OCI-LY1 (cell line): Measurements from ENCODE around the gene ACY1.

Experiments used
- H2AFZ ChIP-seq: fragments of 200-600 bp; sonication (generic), shearing (Covaris generic); 2 replicates; pipeline ENCODE4 v1.6.0; 2014; ENCODE audit warnings: antibody characterized with exemption, mild to moderate bottlenecking, low read length
- H3F3A ChIP-seq: fragments of 200-600 bp; sonication (generic), shearing (Covaris generic); 2 replicates; pipeline ENCODE4 v1.6.0; 2014; ENCODE audit warnings: mild to moderate bottlenecking, antibody characterized with exemption, low read length, moderate library complexity; ENCODE audit not compliant: insufficient read depth
- H3K27ac ChIP-seq: fragments of 200-600 bp; sonication (generic); 2 replicates; pipeline ENCODE4 v1.5.1; 2014; ENCODE audit warnings: low read length, mixed run types, mild to moderate bottlenecking, low read depth; ENCODE audit not compliant: poor library complexity, severe bottlenecking
- H3K27me3 ChIP-seq: fragments of 200-600 bp; sonication (generic); 2 replicates; pipeline ENCODE4 v1.6.0; 2014; ENCODE audit warnings: antibody characterized with exemption, mild to moderate bottlenecking, low read length, moderate library complexity; ENCODE audit not compliant: insufficient read depth
- H3K36me3 ChIP-seq: fragments of 200-600 bp; sonication (generic); 2 replicates; pipeline ENCODE4 v1.6.1; 2014; ENCODE audit warnings: mild to moderate bottlenecking, antibody characterized with exemption, low read length, moderate library complexity, mixed read lengths; ENCODE audit not compliant: insufficient read depth
- H3K4me1 ChIP-seq: fragments of 200-600 bp; sonication (generic); 2 replicates; pipeline ENCODE4 v1.5.1; 2014; ENCODE audit warnings: mild to moderate bottlenecking, low read length, moderate library complexity; ENCODE audit not compliant: insufficient read depth, severe bottlenecking
- H3K4me2 ChIP-seq: fragments of 200-600 bp; sonication (generic), shearing (Covaris generic); 2 replicates; pipeline ENCODE4 v1.6.1; 2014; ENCODE audit warnings: low read length
- H3K4me3 ChIP-seq: fragments of 200-600 bp; sonication (generic); 2 replicates; pipeline ENCODE4 v1.5.1; 2014; ENCODE audit warnings: low read length, low read depth, mild to moderate bottlenecking, mixed read lengths; ENCODE audit not compliant: poor library complexity, severe bottlenecking
- H3K79me2 ChIP-seq: fragments of 200-600 bp; shearing (Covaris generic); 2 replicates; pipeline ENCODE4 v1.6.1; 2016; ENCODE audit warnings: mixed run types, low read length, mixed read lengths; ENCODE audit not compliant: insufficient read depth
- H3K9ac ChIP-seq: fragments of 200-600 bp; sonication (generic), shearing (Covaris generic); 2 replicates; pipeline ENCODE4 v1.6.1; 2014; ENCODE audit warnings: mild to moderate bottlenecking, low read length, mixed read lengths
- H3K9me2 ChIP-seq: fragments of 200-600 bp; sonication (generic), shearing (Covaris generic); 2 replicates; pipeline ENCODE4 v1.6.1; 2014; ENCODE audit warnings: low read depth, mild to moderate bottlenecking, low read length, mixed read lengths
- H3K9me3 ChIP-seq: fragments of 200-600 bp; shearing (Covaris generic); 2 replicates; pipeline ENCODE4 v1.6.1; 2014; ENCODE audit warnings: low read length, mixed read lengths
- H4K20me1 ChIP-seq: fragments of 200-600 bp; sonication (generic), shearing (Covaris generic); 2 replicates; pipeline ENCODE4 v1.6.0; 2016; ENCODE audit warnings: mild to moderate bottlenecking, low read length; ENCODE audit not compliant: insufficient read depth
- CTCF ChIP-seq: fragments of 200-600 bp; sonication (generic), shearing (Covaris generic); IDR thresholded peaks from 2 replicates; pipeline ENCODE4 v1.5.1; 2017; ENCODE audit warnings: mild to moderate bottlenecking, antibody characterized with exemption, low read length, moderate library complexity, mixed read lengths
- EZH2 ChIP-seq: fragments of 200-600 bp; sonication (generic), shearing (Covaris generic); IDR thresholded peaks from 2 replicates; pipeline ENCODE4 v1.8.0; 2017; ENCODE audit warnings: borderline replicate concordance, mixed run types, mild to moderate bottlenecking, antibody characterized with exemption, low read length, moderate library complexity, mixed read lengths

Gene ACY1

GRCh38 chr3:51983578-51984268 is 388 bp downstream of the ACY1 start:
- Histone ChIP-seq H4K20me1 (no peaks in the 10 kb centered on the region), H3F3A (no peaks in the 10 kb centered on the region), H3K36me3 (peaks cover 4% of the 10 kb centered on the region; the same call in 1 of the 2 replicates), H3K4me1 (peaks cover 20% of the 10 kb centered on the region), H3K9me2 (no peaks in the 10 kb centered on the region), H3K9ac (peak overlapping the region; percentile 72), H3K4me3 (peak overlapping the region; percentile 68), H2AFZ (no peak overlapping the region), H3K79me2 (no peaks in the 10 kb centered on the region), H3K27me3 (no peaks in the 10 kb centered on the region), H3K4me2 (peak overlapping the region; percentile 87), H3K27ac (peak overlapping the region; percentile 43), H3K9me3 (no peaks in the 10 kb centered on the region)
- no peak for TF ChIP-seq CTCF
- TF ChIP-seq EZH2 = no peak

- Histone ChIP-seq H3K4me3 (no peak overlapping the region), H3K4me2 (no peak overlapping the region), H3K9me3 (no peaks in the 10 kb centered on the region), H3K9me2 (no peaks in the 10 kb centered on the region), H3K27me3 (no peaks in the 10 kb centered on the region), H3F3A (no peaks in the 10 kb centered on the region), H4K20me1 (no peaks in the 10 kb centered on the region), H3K9ac (no peak overlapping the region), H3K79me2 (no peaks in the 10 kb centered on the region), H3K27ac (peak overlapping the region; percentile 36), H2AFZ (no peak overlapping the region), H3K36me3 (peaks cover 4% of the 10 kb centered on the region; the same call in 1 of the 2 replicates), H3K4me1 (peaks cover 20% of the 10 kb centered on the region)
- no peak for TF ChIP-seq CTCF
- TF ChIP-seq EZH2 = no peak
These were observed 923 bp downstream of the ACY1 start for GRCh38 chr3:51984269-51984647.

- Histone ChIP-seq H3K4me3 (no peak overlapping the region), H3K79me2 (no peaks in the 10 kb centered on the region), H3K9ac (no peak overlapping the region), H3K9me2 (no peaks in the 10 kb centered on the region), H3K36me3 (peaks cover 4% of the 10 kb centered on the region; the same call in 1 of the 2 replicates), H3K4me1 (peaks cover 20% of the 10 kb centered on the region), H4K20me1 (no peaks in the 10 kb centered on the region), H3F3A (no peaks in the 10 kb centered on the region), H3K27me3 (no peaks in the 10 kb centered on the region), H3K9me3 (no peaks in the 10 kb centered on the region), H3K4me2 (no peak overlapping the region), H2AFZ (no peak overlapping the region), H3K27ac (no peak overlapping the region)
- TF ChIP-seq EZH2 (no peak), CTCF (no peak)
These were observed 1.7 kb downstream of the ACY1 start for GRCh38 chr3:51985063-51985462.
